NCI-H1092 treated with DMSO at 0.1 percent for 48 hours (cell line): ENCODE data around the gene ETV4.

Experiments used
- DNase-seq: peaks from one replicate; lab custom pipeline; 2025; lab: John Stamatoyannopoulos, UW

Gene ETV4

DNA sequence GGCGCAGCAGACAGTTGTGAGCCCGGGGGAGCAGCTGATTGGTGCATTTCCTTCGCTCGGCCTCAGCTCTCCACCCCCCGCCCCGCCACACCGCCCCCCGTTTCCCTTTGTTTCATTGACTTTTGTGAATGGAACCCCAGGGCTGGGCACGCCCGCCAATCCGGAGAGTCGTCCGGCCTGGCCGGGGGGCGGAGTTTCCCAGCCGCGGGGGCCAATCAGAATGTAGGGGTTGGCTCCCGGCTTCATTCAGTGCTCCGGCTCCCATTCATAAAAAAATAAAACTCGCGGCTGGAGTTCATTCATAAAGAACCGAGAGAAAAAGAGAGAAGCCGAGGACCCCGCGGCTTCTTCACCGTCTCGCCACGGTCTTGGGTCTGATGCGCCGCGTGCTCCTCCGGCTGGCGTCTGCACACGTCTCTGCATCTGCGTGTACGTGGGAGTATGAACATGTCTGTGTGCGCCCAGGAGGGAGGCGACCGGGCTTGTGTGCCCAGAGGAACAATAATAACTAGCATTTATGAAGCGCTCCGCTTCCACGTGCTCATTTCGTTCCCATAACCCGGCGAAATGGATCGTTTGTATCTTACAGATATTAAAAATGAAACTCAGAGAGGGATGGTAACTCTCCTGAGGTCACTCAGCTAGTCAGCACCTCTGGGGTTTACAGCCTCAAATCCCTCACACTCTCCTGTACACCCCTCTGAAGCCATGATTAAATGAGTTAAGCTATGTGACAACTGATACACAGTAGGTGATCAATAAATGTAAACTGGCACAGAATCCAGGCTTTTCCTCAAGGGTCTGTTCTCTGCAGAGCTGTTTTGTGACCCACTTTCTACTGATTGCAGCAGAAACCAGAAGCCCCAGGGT is at the start of gene ETV4:
ETV4 (minus strand) TSS at position 22 of the 870 bp plus-strand sequence. CDS start 723 bp downstream, outside the sequence.
- peak; percentile 71 for DNase-seq

DNA sequence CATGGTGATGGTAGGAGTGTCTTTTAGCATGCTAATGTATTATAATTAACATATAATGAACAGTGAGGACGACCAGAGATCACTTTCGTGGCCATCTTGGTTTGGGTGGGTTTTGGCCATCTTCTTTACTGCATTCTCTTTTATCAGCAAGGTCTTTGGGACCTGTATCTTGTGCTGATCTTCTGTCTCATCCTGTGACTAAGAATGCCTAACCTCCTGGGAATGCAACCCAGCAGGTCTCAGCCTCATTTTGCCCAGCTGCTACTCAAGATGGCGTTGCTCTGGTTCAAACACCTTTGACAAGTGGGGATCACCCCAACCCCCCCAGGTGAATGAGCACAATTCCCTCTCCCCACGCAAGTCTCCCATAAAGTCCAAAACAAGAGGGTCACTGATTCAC is 49.3 kb upstream of the ETV4 start:
- no peak for DNase-seq

DNA sequence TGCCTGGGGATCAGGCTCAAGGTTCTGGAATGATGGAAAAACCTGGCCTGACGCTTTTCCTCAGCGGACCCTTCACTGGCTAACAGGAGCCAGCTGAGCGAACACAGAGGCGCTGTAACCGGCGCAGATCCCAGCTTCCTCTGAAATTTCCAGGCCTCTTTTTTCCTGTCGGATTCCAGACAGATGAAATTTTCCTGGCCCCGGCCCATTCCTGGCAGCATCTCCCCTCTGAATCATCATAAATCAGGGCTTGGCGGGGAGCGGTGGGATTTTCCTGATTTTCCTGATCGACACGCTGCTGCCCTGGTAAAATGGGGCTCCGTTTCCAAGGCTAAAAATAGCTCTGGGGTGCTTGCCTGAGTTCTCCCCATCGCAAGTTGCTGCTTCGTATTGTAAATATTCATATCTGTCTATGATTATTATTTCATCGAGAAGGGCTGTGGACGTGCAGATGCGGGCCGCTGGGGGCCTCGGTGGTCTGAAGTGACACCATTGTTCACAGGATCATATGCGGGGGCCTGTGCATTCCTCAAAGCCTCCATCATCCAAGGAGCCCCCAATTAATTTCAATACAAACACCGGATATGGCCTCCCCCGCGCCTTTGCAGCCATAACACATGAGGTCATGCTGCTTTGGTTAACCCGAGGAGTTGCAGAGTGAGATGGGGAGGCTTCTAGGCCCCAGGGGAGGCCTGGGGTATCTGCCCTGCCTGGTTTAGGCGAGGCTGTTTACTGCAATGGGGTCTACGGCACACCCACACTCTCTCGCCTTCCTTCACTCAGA is 45.8 kb upstream of the ETV4 start:
- DNase-seq, result no peak

DNA sequence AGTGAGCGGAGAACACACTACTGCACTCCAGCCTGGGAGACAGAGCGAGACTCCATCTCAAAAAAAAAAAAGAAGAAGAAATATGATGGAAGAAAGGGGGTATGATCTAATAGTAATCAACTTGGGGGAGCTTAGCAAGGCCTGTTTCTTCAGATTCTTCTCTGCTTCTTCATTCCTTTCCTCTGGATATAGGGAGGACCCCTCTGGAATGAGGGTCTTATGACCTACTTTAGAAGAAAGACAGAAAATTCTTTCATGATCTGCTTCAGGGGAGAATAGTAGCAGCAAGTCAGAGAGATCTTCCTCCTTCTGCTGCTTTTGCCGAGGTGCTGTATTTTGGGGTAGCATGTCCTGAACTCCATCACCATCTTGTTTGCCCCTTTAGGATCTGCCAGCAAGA is 44.9 kb upstream of the ETV4 start:
- DNase-seq, result no peak

DNA sequence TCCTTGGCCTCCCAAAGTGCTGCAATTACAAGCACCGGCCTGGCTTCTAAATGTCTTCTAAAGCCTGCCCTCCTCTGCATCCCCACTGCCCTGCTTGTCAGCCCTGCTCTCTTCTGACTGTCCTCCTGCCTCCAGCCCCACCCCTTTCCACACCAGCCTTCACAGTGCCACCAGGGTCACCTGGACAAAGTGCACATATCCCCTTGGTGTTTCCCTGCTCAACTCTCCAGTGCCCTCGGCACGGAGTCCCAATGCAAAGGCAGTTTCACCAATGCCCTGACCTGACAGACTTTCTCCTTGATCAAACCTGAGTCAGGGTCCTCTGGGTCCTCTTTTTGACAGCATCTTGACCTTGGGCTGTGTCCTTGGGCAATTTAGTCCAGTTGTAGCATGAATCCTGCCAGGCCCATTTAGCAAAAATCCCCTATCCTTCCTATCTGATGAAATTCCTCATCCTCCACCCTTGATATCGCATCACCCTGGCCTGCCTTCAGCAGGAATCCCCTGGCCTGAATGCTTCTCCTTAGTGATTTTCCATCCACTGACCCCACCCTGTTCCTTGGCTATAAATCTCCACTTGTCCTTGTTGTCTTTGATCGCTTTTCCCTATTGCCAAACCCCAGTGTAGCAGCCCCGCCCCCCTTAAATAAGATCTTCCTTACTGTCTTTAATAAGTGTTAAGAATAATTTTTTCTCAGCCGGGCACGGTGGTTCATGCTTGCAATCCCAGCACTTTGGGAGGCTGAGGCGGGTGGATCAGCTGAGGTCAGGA is 42.7 kb upstream of the ETV4 start:
- no peak for DNase-seq

DNA sequence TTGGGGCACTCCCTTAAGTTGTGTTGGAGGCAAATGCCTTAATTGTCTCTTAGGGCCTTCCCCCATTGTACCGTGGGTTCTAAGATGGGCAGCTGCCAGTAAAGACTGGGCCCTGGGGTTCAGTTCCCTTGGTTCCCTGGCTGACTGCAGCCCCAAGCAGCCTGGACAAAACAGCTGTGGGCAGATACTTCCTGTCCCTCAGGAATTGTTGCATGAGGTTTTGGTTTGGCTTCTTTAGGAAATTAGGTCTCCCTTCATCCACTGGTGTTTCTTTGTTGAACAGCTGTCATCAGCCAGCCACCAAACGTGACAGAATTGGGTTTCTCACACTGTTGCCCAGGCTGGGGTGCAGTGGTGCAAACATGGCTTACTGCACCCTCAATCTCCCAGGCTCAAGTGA is 42.0 kb upstream of the ETV4 start:
- DNase-seq, result no peak

DNA sequence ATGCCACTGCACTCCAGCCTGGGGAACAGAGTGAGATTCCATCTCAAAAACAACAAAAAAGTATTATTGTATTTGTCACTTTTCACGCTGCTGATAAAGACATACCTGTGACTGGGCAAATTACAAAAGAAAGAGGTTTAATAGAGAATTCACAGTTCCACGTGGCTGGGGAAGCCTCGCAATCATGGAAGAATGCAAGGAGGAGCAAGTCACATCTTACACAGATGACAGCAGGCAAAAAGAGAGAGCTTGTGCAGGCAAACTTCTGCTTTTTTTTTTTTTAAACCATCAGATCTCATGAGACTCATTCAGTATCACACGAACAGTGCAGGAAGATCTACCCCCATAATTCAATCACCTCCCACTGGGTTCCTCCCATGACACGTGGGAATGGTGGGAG is 41.5 kb upstream of the ETV4 start:
- DNase-seq, result no peak

DNA sequence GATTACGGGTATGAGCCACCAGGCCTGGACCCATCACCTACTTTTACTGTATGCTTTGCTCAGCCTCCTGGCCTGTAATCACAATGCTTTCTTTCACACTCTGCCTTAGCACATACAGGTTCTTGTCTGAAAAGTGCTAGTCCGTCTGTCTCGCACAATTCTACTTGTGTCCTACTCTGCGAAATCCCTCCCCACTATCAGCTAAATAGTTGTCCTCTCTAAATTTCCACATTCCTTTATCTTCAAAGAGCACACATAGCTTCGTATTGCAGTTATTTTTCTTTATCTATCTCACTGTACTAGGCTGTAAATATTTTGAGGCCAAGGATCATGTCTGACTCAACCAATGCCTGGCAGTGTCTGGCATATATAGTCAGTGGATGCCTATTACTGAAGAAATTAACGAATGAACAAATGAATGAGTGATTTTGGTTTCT is 38.5 kb upstream of the ETV4 start:
- no peak for DNase-seq

DNA sequence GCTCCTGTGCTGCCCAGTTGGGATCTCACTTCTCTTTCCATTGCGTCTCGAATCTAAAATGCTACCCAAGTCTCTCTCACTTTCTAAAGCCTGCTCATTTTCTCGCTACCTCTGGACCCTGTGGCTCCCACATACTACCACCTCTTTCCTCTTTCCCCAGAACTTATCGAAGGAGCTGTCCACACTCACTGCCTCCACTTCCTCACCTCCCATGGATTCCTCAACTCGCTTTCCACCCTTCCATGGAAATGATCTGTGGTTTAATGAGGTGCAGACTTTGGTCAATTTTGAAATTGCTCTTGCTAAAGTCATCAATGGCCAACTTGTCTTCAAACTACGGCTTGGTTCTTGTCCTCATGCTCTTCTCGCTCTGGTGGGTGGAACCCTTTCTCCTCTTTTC is 37.2 kb upstream of the ETV4 start:
- DNase-seq, result no peak

DNA sequence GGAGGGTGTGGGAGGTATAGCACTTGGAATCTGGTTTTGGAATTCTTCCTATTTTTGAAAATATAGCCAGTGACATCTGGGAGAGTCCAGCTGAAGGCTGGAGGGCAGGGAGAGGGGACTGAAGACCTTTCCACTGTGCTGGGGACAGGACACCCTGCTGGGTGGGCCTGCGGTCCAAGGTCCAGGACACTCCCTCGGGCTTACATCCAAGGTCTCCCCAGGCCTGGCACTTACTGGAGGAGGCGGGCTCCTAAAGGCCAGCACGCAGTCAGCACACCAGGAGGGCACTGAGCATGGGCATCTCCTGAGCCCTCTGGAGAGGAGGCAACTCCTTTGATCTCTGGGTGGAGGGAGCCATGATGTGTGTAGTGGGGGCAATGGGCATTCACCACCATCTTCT is 35.5 kb upstream of the ETV4 start:
- DNase-seq, result no peak

DNA sequence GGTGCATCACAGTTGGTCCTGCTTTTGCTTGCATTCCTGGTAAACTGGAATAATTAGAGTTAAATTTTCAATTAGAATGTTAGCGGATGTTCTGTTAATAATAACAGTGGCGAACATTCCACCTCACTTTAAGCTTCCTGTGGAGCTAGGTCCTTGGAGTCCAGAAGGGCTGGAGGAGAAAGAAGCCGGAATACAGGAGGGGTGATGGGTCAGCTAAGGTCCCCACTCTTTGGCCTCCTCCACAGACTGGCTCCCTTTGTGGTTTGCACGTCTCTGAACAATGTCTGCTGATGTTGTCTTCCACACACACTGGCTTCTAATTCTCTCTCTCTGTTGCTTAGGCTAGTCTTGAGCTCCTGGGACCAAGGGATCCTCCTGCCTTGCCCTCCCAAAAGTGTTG is 35.0 kb upstream of the ETV4 start:
- no peak for DNase-seq

DNA sequence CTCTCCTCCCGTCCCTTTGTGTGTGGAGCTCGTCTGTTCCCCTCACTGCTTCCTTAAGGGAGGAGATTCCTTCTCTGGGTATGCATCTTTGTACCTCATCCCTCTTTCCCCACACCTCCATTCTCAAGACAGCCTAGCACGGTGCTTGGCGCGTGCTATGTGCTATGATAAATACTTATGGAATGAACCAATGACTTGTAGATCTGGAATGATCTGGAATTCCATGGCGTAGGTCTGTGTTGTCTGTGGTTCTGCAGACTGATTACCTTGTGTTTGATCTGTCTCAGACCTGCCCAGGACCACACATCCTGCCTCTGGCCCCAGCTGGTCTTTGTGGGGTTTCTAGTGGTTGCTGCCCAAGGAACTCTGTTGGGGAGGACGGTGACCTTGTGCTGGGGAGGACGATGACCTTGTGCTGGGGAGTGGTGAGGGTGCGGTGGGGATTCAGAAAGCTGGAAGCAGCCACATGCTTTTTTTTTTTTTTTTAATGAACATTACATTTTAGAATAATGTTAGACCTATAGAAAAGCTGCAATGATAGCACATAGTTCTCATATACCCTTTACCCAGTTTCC is 33.5 kb upstream of the ETV4 start:
- no peak for DNase-seq

DNA sequence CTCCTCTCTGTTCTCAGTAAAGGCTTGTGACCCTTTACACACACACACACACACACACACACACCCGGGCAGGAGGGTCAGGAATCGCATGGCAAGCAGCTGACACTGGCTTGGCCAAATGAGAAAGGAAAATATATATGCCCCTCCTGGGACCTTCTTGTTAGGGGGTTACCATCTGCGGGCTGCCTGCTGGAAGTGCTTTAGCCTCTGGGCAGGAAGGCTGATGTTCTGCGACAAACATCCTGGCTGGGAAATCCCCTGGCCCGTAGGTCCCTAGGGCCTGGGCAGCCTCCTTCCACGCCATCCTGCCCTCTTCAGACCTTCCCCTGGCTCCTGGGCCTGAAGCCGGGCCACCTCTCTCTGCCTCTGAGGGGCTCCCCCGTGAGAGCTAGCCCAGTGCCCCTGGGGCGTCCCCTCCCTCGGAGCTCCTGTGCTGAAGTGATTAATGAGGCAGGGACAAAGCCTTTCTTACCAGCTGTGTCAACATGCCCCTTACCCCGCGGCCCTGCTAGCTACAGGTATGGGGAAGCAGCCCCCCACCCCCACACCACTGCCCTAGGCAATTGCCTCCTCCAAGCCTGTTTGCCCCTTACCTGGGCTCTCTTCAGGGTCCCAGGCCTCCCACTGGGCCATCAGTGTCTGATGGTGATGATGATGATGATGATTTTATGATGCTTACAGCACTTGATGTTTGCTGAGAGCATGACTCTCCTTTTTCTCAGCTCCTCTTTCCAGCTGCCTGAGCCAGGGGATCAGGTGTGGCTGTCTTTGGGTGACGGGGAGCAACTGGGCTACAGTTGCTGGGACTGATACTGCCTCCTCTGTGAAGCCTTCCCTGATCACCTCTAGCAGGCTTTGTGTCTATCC is 32.8 kb upstream of the ETV4 start:
- DNase-seq, result peak; percentile 84

DNA sequence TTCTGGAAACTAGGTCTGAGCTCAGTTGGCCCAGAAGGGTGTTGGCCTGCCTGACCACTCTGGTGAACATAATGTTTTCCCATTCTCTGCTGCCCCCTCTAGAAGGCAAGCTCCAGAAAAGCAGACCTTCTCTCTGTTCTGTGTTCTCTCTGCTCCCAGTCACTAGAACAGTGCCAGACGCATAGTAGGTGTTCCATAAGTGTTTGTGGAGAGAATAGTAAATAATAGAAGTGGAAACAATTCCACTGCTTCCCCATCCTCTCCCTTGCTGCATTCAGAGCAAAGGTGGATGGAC is 32.2 kb upstream of the ETV4 start:
- DNase-seq, result no peak

DNA sequence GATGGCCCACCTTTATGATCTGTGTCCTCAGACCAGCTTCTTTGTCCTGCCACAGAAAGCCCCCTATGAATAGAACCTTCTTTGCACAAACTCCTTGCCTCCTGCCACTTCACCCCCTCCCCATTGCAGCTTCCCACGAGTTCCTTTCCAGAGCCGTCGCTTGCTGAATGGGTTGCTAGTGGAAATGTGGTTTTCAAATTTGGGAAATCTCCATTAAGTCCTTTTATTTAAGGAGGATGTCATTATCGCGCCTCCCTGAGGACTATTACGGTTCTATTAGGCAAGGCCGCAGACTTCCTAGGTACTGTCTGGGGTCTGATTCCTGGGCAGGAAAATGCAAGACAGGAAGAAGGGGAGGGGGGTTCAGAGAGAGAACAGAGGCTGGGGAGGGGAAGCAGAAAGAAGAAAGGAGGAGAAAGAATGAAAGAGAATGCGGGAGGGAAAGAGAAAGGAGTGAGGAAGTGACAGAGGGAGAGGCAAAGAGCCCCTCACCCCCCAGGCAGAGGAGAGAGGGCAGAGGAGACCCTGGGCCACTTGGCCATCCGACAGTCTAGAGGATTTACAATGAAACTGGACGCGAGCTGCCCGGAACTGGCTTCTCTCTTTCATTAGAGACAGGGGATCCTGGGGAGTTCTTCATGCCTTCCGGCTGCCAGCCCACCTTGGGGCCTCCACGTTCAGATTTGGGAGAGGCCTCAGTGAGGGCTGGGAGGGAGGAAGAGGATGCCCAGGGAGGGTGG is 31.7 kb upstream of the ETV4 start:
- no peak for DNase-seq

DNA sequence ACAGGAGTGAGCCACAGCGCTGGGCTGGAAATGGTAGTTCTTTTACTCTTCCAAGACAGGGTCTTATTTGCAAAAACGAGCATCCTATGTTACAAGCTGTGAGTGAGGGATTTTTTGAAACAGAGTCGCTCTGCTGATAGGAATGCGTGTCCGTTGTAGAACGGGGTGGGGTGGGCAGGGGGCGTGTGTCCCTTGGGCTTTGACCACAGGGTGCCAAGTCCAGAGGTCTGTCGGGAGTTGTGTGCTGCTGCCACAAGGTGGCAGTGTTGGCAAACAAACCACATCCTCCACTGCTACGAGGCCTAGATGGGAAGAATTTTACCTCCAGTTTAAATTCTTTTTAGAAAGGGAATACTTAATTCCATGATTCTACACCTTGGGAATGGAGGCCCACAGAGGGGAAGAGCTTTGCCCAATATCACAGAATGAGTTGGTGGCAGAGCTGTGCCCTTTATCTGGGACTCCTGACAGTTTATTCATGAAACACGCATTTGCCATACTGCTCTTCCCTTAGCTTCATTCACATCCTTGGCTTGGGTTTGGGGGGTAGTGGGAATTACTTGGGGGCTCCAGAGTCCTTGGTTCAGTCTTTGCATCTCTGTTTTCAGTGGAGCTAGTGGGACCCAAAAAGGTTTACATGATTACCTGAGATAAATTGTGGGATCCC is 30.6 kb upstream of the ETV4 start:
- DNase-seq, result peak; percentile 40

DNA sequence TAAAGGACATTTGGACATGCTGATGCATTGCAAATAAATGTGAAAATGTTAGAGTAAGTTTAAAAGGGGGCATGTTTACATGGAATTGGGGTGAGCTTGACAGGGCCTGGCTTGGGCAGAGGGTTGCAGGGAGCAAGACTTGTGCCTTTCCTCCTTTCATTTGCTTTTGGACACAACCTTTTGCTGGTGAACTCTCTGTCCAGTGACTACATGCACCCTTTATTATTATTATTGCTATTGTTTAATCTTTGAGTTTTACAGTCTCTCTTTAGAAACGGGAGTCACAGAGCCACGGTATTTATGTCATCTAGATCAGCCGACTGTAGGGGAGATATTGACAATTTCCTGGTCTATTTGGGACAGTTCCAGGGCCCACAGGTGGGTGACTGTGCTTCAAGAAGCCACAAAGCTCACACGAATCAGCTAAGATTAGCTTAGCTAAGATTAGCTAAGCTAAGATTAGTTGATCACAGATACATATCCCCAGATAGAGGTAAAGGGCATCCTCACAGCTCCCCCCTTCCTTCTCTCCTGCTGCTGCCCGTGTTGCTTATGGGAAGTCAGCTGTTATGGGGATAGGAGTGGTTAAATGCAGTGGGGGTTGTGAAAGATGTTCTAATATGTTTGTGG is 28.9 kb upstream of the ETV4 start:
- no peak for DNase-seq

DNA sequence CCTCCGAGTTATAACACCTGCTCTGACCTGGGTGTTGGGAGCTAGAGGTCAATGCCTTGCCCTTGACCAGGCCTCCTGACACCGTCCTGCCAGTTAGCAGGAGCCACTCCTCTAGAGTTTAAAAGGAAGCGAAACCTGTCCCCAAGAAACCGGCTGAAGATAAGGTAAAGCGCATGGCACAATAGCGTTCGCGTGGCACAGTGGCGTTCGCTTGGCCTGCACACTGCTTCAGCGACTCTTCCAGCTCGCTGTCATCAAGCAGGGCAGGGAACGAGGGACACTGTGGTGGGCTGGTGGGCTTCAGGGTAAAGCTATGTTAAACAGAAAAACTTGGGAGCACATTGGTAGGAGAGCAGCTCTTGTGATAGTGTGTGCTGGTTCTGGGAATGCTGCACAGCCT is 28.2 kb upstream of the ETV4 start:
- no peak for DNase-seq

DNA sequence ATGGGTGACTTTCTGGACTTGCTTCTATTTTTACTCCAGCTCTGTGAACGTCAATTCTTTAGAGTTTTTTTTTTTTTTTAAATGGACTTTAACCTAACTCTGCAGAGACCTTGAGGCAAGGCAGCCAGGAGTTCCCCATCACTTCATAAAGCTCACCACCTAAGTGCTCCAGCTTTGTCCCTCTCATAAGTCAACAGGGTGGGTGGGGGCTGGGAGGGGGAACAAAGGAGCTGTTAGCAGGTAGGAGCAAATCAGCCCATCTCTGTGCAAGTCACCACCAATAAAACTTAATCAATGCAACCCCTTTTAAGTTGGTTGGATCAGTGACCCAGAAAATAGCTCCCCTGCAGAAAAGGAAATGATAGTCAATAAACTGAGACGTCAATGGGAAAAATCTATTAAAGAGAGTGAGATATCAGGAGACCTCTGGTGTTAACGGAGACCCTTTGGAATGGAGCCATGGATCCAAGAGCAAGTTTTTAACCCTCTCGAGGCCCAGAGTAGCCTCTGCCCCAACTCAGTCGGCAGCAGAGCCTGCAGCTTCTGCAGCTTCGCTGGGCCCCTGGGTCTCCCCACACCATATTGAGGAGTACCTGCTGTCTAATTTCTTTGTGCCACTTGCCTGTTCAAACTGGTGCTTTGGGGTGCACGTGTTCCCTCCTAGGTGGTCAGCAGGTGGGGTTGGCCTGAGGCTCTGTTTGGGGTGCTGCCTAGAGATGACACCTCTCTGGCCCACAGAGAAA is 27.6 kb upstream of the ETV4 start:
- no peak for DNase-seq
